Measurements from ENCODE around the gene UBAP2. TPM values are rescaled to one million over a fixed set of nuclear protein-coding genes. Genes with fewer than 3 reads are reported as not detected.
A peak's percentile ranks its signal among the peaks of the same experiment; 100 is the strongest.
"Not testable (repeated sequence)": the region's sequence is repeated elsewhere in the genome, so short reads cannot be mapped to it uniquely, and the experiment has no call there.

Gene UBAP2
- total RNA-seq, 1 donor from 2014 or later: 52.2 TPM

DNA sequence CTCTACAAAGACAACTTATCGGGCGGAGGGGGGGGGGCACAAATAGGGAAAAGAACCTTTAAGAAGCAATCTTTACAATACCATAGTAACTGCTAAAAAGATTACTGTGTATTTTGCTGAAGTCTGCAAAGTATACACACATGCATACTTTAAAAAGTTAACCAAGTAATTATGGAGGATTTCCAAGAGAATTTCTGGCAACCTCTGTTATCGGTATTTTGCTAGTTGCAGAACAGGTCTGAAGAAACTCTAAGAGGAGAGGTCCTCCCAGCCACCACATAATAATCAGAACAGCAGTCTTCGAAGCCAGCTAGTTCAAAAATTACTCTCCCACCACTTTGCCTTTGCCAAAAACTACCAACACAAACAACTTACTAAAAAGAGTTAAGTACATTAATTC is 56.1 kb downstream of the UBAP2 start:
- Mint-ChIP-seq H3K4me1 (peaks cover 3% of the 10 kb centered on the region), H3K27ac (peak overlapping the region; percentile 68), H3K36me3 (peaks cover 26% of the 10 kb centered on the region), H3K27me3 (ENCODE audit: low read depth) (no peaks in the 10 kb centered on the region), H3K9me3 (no peaks in the 10 kb centered on the region), H3K4me3 (no peak overlapping the region)
- TF ChIP-seq, protein P1, sequence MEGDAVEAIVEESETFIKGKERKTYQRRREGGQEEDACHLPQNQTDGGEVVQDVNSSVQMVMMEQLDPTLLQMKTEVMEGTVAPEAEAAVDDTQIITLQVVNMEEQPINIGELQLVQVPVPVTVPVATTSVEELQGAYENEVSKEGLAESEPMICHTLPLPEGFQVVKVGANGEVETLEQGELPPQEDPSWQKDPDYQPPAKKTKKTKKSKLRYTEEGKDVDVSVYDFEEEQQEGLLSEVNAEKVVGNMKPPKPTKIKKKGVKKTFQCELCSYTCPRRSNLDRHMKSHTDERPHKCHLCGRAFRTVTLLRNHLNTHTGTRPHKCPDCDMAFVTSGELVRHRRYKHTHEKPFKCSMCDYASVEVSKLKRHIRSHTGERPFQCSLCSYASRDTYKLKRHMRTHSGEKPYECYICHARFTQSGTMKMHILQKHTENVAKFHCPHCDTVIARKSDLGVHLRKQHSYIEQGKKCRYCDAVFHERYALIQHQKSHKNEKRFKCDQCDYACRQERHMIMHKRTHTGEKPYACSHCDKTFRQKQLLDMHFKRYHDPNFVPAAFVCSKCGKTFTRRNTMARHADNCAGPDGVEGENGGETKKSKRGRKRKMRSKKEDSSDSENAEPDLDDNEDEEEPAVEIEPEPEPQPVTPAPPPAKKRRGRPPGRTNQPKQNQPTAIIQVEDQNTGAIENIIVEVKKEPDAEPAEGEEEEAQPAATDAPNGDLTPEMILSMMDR (IDR thresholded peaks at IDR 0.05; ENCODE audit: unreplicated experiment): no peak
- DNase-seq (ENCODE audit: low spot score in 2 of 2, unreplicated experiment in 2 of 2): no peak

- TF ChIP-seq, protein P1 (IDR thresholded peaks at IDR 0.05; ENCODE audit: unreplicated experiment): no peak
- Mint-ChIP-seq H3K9me3 (no peaks in the 10 kb centered on the region), H3K27me3 (ENCODE audit: low read depth) (no peaks in the 10 kb centered on the region), H3K4me1 (peaks cover 3% of the 10 kb centered on the region), H3K27ac (no peak overlapping the region), H3K36me3 (peaks cover 33% of the 10 kb centered on the region), H3K4me3 (no peak overlapping the region)
- no peak for DNase-seq (ENCODE audit: low spot score in 2 of 2, unreplicated experiment in 2 of 2)
Observed at GRCh38 chr9:33988219-33988890, 60.3 kb downstream of the UBAP2 start.

DNA sequence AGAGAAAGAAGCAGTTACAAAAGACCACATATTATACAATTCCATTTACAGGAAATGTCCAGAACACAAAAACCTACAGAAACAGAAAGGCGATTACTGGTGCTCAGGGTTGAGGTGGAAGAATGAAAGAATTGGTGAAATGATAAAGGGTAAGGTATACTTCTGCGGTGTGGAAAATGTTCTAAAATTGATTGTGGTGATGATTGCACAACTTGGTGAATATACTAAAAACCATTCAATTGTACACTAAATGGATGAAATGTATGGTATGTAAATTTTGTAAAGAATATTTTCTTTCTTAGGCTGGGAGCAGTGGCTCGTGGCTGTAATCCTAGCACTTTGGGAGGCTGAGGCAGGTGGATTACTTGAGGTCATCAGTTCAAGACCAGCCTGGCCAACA is 72.3 kb downstream of the UBAP2 start:
- Mint-ChIP-seq H3K9me3 (no peaks in the 10 kb centered on the region), H3K4me1 (no peaks in the 10 kb centered on the region), H3K4me3 (no peak overlapping the region), H3K27me3 (ENCODE audit: low read depth) (no peaks in the 10 kb centered on the region), H3K36me3 (peaks cover 25% of the 10 kb centered on the region), H3K27ac (no peak overlapping the region)
- TF ChIP-seq, protein P1 (IDR thresholded peaks at IDR 0.05; ENCODE audit: unreplicated experiment): no peak
- DNase-seq (ENCODE audit: low spot score in 2 of 2, unreplicated experiment in 2 of 2): no peak

GRCh38 chr9:33972698-33973097 is 76.0 kb downstream of the UBAP2 start:
- no peak overlapping the region for H3K4me3 Mint-ChIP-seq
- no peaks in the 10 kb centered on the region for H3K9me3 Mint-ChIP-seq
- DNase-seq (ENCODE audit: low spot score in 2 of 2, unreplicated experiment in 2 of 2): no peak
- H3K4me1 Mint-ChIP-seq: peaks cover 6% of the 10 kb centered on the region
- H3K36me3 Mint-ChIP-seq: peaks cover 30% of the 10 kb centered on the region
- no peak overlapping the region for H3K27ac Mint-ChIP-seq
- H3K27me3 Mint-ChIP-seq (ENCODE audit: low read depth): no peaks in the 10 kb centered on the region
- TF ChIP-seq, protein P1 (IDR thresholded peaks at IDR 0.05; ENCODE audit: unreplicated experiment): no peak

DNA sequence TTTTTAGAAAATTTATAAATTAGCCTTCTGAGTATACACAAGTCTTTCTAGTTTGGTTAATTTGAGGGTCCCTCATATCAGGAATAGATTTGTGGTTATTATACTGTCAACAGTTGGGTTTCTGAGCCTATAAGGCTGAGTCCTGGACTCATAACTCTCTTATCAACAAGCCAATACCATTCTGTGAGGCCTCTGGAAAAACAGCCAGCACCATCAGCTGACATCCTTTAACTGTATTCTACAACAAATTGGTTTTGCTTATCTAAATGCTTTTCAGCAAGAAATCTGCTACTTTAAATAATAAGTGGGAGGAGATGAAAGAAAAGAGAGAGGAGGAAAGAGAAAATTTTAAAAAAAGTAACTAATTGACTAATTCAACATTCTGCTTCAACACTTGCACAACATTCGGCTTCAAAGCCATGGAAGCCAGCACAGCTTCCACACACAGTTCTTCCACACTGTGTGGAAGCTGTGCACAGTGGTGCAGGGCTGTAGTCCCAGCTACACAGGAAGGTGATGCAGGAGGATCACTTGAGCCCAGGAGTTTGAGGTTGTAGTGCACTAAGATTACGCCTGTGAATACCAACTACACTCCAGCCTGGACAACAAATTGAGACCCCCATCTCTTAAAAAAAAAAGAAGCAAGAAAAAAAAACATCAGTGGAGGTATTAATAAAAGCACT is 84.5 kb downstream of the UBAP2 start:
- DNase-seq (ENCODE audit: low spot score in 2 of 2, unreplicated experiment in 2 of 2): no peak
- no peak overlapping the region for H3K4me3 Mint-ChIP-seq
- H3K4me1 Mint-ChIP-seq: peaks cover 3% of the 10 kb centered on the region
- no peaks in the 10 kb centered on the region for H3K27me3 Mint-ChIP-seq (ENCODE audit: low read depth)
- no peaks in the 10 kb centered on the region for H3K9me3 Mint-ChIP-seq
- H3K36me3 Mint-ChIP-seq: peaks cover 13% of the 10 kb centered on the region
- no peak overlapping the region for H3K27ac Mint-ChIP-seq
- TF ChIP-seq, protein P1 (IDR thresholded peaks at IDR 0.05; ENCODE audit: unreplicated experiment): no peak

DNA sequence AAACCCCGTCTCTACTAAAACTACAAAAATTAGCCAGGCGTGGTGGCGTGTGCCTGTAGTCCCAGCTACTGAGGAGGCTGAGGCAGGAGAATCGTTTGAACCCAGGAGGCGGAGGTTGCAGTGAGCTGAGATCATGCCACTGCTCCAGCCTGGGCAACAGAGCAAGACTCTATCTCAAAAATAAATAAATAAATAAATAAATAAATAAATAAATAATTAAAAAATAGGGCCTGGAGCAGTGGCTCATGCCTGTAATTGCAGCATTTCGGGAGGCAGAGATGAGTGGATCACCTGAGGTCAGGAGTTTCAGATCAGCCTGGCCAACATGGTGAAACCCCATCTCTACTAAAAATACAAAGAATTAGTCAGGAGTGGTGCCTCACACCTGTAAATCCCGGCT is 86.2 kb downstream of the UBAP2 start:
- not testable (repeated sequence) for H3K9me3 Mint-ChIP-seq; H3K4me3 Mint-ChIP-seq; H3K27me3 Mint-ChIP-seq (ENCODE audit: low read depth); H3K4me1 Mint-ChIP-seq; DNase-seq (ENCODE audit: low spot score in 2 of 2, unreplicated experiment in 2 of 2); H3K27ac Mint-ChIP-seq
- H3K36me3 Mint-ChIP-seq: peaks cover 11% of the 10 kb centered on the region
